ENCODE measurements around the gene FXYD6. TPM values are rescaled to one million over a fixed set of nuclear protein-coding genes. Genes with fewer than 3 reads are reported as not detected.

The FXYD6 gene
- total and polyA plus RNA-seq, 2 donors = 24.1 to 25.7 TPM

- H3K27me3 ChIP-seq (ENCODE audit: control insufficient read depth in 2 of 2, insufficient read depth in 1 of 2, low read length in 1 of 2) = peaks cover 0 to 57% of the 10 kb centered on the region in 2 donors
- no peak for DNase-seq (ENCODE audit: low read depth in 6 of 9, low spot score in 9 of 9)
- H3K4me1 ChIP-seq (ENCODE audit: control insufficient read depth in 2 of 2, insufficient read depth in 2 of 2, low read length in 2 of 2) = peaks cover 0 to 5% of the 10 kb centered on the region in 2 donors
- 96% methylated on average over 8 of the region's 8 CpGs for WGBS
- H3K27ac ChIP-seq (ENCODE audit: low read depth in 1 of 2, low read length in 1 of 2) = no peak overlapping the region
- H3K36me3 ChIP-seq (ENCODE audit: control insufficient read depth in 2 of 2, insufficient read depth in 2 of 2, low read length in 1 of 2) = no peaks in the 10 kb centered on the region
- peaks cover 0 to under 1% of the 10 kb centered on the region in 2 donors for H3K9me3 ChIP-seq (ENCODE audit: control insufficient read depth in 2 of 2, insufficient read depth in 1 of 2, low read length in 1 of 2)
- H3K4me3 ChIP-seq (ENCODE audit: low read length in 2 of 2) = no peak overlapping the region
These were observed 72.6 kb downstream of the FXYD6 start for GRCh38 chr11:117803896-117804295.

GRCh38 chr11:117799634-117800033 is 76.8 kb downstream of the FXYD6 start:
- H3K27ac ChIP-seq (ENCODE audit: low read depth in 1 of 2, low read length in 1 of 2) = no peak overlapping the region
- H3K4me1 ChIP-seq (ENCODE audit: control insufficient read depth in 2 of 2, insufficient read depth in 2 of 2, low read length in 2 of 2) = peaks cover 0 to 5% of the 10 kb centered on the region in 2 donors
- H3K27me3 ChIP-seq (ENCODE audit: control insufficient read depth in 2 of 2, insufficient read depth in 1 of 2, low read length in 1 of 2) = peaks cover 40 to 75% of the 10 kb centered on the region in 2 donors
- DNase-seq (ENCODE audit: low read depth in 6 of 9, low spot score in 9 of 9) = no peak
- peaks cover 0 to 6% of the 10 kb centered on the region in 2 donors for H3K9me3 ChIP-seq (ENCODE audit: control insufficient read depth in 2 of 2, insufficient read depth in 1 of 2, low read length in 1 of 2)
- 86% methylated on average over 5 of the region's 5 CpGs for WGBS
- no peak overlapping the region for H3K4me3 ChIP-seq (ENCODE audit: low read length in 2 of 2)
- no peaks in the 10 kb centered on the region for H3K36me3 ChIP-seq (ENCODE audit: control insufficient read depth in 2 of 2, insufficient read depth in 2 of 2, low read length in 1 of 2)

- DNase-seq (ENCODE audit: low read depth in 6 of 9, low spot score in 9 of 9) = no peak
- peak within 1 kb of the TSS in 1 of 2 donors; percentile 24 for H3K4me3 ChIP-seq (ENCODE audit: low read length in 2 of 2)
- peaks cover 0 to 5% of the 10 kb centered on the region in 2 donors for H3K4me1 ChIP-seq (ENCODE audit: control insufficient read depth in 2 of 2, insufficient read depth in 2 of 2, low read length in 2 of 2)
- no peak within 1 kb of the TSS for H3K27ac ChIP-seq (ENCODE audit: low read depth in 1 of 2, low read length in 1 of 2)
- H3K36me3 ChIP-seq (ENCODE audit: control insufficient read depth in 2 of 2, insufficient read depth in 2 of 2, low read length in 1 of 2) = no peaks in the 10 kb centered on the region
- H3K9me3 ChIP-seq (ENCODE audit: control insufficient read depth in 2 of 2, insufficient read depth in 1 of 2, low read length in 1 of 2) = peaks cover 0 to 6% of the 10 kb centered on the region in 2 donors
- peaks cover 51 to 92% of the 10 kb centered on the region in 2 donors for H3K27me3 ChIP-seq (ENCODE audit: control insufficient read depth in 2 of 2, insufficient read depth in 1 of 2, low read length in 1 of 2)
- 7% methylated on average over 66 of the region's 66 CpGs for WGBS
These were observed 79.5 kb downstream of the FXYD6 start, which contains the start of gene DSCAML1 for GRCh38 chr11:117796872-117797529. TSS of gene DSCAML1 (minus strand) at chr11:117797216. CDS start at chr11:117797079, 137 bp downstream.

- H3K27me3 ChIP-seq (ENCODE audit: control insufficient read depth in 2 of 2, insufficient read depth in 1 of 2, low read length in 1 of 2) = peaks cover 51 to 89% of the 10 kb centered on the region in 2 donors
- H3K9me3 ChIP-seq (ENCODE audit: control insufficient read depth in 2 of 2, insufficient read depth in 1 of 2, low read length in 1 of 2) = peaks cover 0 to 6% of the 10 kb centered on the region in 2 donors
- H3K36me3 ChIP-seq (ENCODE audit: control insufficient read depth in 2 of 2, insufficient read depth in 2 of 2, low read length in 1 of 2) = no peaks in the 10 kb centered on the region
- DNase-seq (ENCODE audit: low read depth in 6 of 9, low spot score in 9 of 9) = no peak
- peaks cover 0 to 5% of the 10 kb centered on the region in 2 donors for H3K4me1 ChIP-seq (ENCODE audit: control insufficient read depth in 2 of 2, insufficient read depth in 2 of 2, low read length in 2 of 2)
- peak overlapping the region in 1 of 2 donors; percentile 24 for H3K4me3 ChIP-seq (ENCODE audit: low read length in 2 of 2)
- H3K27ac ChIP-seq (ENCODE audit: low read depth in 1 of 2, low read length in 1 of 2) = no peak overlapping the region
- 5% methylated on average over 35 of the region's 35 CpGs for WGBS
These were observed 80.0 kb downstream of the FXYD6 start for GRCh38 chr11:117796456-117796871.

- H3K4me3 ChIP-seq (ENCODE audit: low read length in 2 of 2) = no peak overlapping the region
- H3K27me3 ChIP-seq (ENCODE audit: control insufficient read depth in 2 of 2, insufficient read depth in 1 of 2, low read length in 1 of 2) = peaks cover 51 to 92% of the 10 kb centered on the region in 2 donors
- H3K9me3 ChIP-seq (ENCODE audit: control insufficient read depth in 2 of 2, insufficient read depth in 1 of 2, low read length in 1 of 2) = peaks cover 0 to 6% of the 10 kb centered on the region in 2 donors
- no peak overlapping the region for H3K27ac ChIP-seq (ENCODE audit: low read depth in 1 of 2, low read length in 1 of 2)
- no peak for DNase-seq (ENCODE audit: low read depth in 6 of 9, low spot score in 9 of 9)
- H3K36me3 ChIP-seq (ENCODE audit: control insufficient read depth in 2 of 2, insufficient read depth in 2 of 2, low read length in 1 of 2) = no peaks in the 10 kb centered on the region
- 11% methylated on average over 53 of the region's 53 CpGs for WGBS
- H3K4me1 ChIP-seq (ENCODE audit: control insufficient read depth in 2 of 2, insufficient read depth in 2 of 2, low read length in 2 of 2) = peaks cover 0 to 5% of the 10 kb centered on the region in 2 donors
These were observed 80.6 kb downstream of the FXYD6 start for GRCh38 chr11:117795638-117796455.

- Histone ChIP-seq H3K27ac (ENCODE audit: low read depth in 1 of 2, low read length in 1 of 2) (no peak overlapping the region), H3K4me3 (ENCODE audit: low read length in 2 of 2) (no peak overlapping the region), H3K27me3 (ENCODE audit: control insufficient read depth in 2 of 2, insufficient read depth in 1 of 2, low read length in 1 of 2) (peaks cover 51 to 90% of the 10 kb centered on the region in 2 donors), H3K9me3 (ENCODE audit: control insufficient read depth in 2 of 2, insufficient read depth in 1 of 2, low read length in 1 of 2) (peaks cover 0 to 6% of the 10 kb centered on the region in 2 donors), H3K36me3 (ENCODE audit: control insufficient read depth in 2 of 2, insufficient read depth in 2 of 2, low read length in 1 of 2) (no peaks in the 10 kb centered on the region), H3K4me1 (ENCODE audit: control insufficient read depth in 2 of 2, insufficient read depth in 2 of 2, low read length in 2 of 2) (peaks cover 0 to 5% of the 10 kb centered on the region in 2 donors)
- WGBS = 52% methylated on average over 29 of the region's 29 CpGs
- no peak for DNase-seq (ENCODE audit: low read depth in 6 of 9, low spot score in 9 of 9)
These were observed 81.5 kb downstream of the FXYD6 start for GRCh38 chr11:117794772-117795629.

GRCh38 chr11:117794135-117794534 is 82.3 kb downstream of the FXYD6 start:
- H3K4me3 ChIP-seq (ENCODE audit: low read length in 2 of 2) = no peak overlapping the region
- DNase-seq (ENCODE audit: low read depth in 6 of 9, low spot score in 9 of 9) = no peak
- no peak overlapping the region for H3K27ac ChIP-seq (ENCODE audit: low read depth in 1 of 2, low read length in 1 of 2)
- H3K36me3 ChIP-seq (ENCODE audit: control insufficient read depth in 2 of 2, insufficient read depth in 2 of 2, low read length in 1 of 2) = no peaks in the 10 kb centered on the region
- 87% methylated on average over 10 of the region's 10 CpGs for WGBS
- peaks cover 0 to 5% of the 10 kb centered on the region in 2 donors for H3K4me1 ChIP-seq (ENCODE audit: control insufficient read depth in 2 of 2, insufficient read depth in 2 of 2, low read length in 2 of 2)
- H3K27me3 ChIP-seq (ENCODE audit: control insufficient read depth in 2 of 2, insufficient read depth in 1 of 2, low read length in 1 of 2) = peaks cover 51 to 84% of the 10 kb centered on the region in 2 donors
- peaks cover 0 to 6% of the 10 kb centered on the region in 2 donors for H3K9me3 ChIP-seq (ENCODE audit: control insufficient read depth in 2 of 2, insufficient read depth in 1 of 2, low read length in 1 of 2)

- H3K27me3 ChIP-seq (ENCODE audit: control insufficient read depth in 2 of 2, insufficient read depth in 1 of 2, low read length in 1 of 2) = peaks cover 50 to 78% of the 10 kb centered on the region in 2 donors
- H3K4me3 ChIP-seq (ENCODE audit: low read length in 2 of 2) = no peak overlapping the region
- H3K4me1 ChIP-seq (ENCODE audit: control insufficient read depth in 2 of 2, insufficient read depth in 2 of 2, low read length in 2 of 2) = peaks cover 0 to 5% of the 10 kb centered on the region in 2 donors
- no peak for DNase-seq (ENCODE audit: low read depth in 6 of 9, low spot score in 9 of 9)
- H3K27ac ChIP-seq (ENCODE audit: low read depth in 1 of 2, low read length in 1 of 2) = no peak overlapping the region
- peaks cover 0 to 6% of the 10 kb centered on the region in 2 donors for H3K9me3 ChIP-seq (ENCODE audit: control insufficient read depth in 2 of 2, insufficient read depth in 1 of 2, low read length in 1 of 2)
- 98% methylated on average over 9 of the region's 9 CpGs for WGBS
- H3K36me3 ChIP-seq (ENCODE audit: control insufficient read depth in 2 of 2, insufficient read depth in 2 of 2, low read length in 1 of 2) = no peaks in the 10 kb centered on the region
These were observed 82.9 kb downstream of the FXYD6 start for GRCh38 chr11:117793583-117793982.

Data from thymus (tissue), 11 donors.